Neural crest cell (in vitro differentiated cells): ENCODE measurements around the gene MMP28. TPM values are rescaled to one million over a fixed set of nuclear protein-coding genes. Genes with fewer than 3 reads are reported as not detected.

Experiments
- DNase-seq: peaks from one replicate; pipeline ENCODE4 v3.0.0; 2021; ENCODE audit warnings: low read depth, mixed read lengths, low spot score
- H3K27ac Mint-ChIP-seq: one replicate; pipeline ENCODE4 v1.8.0; 2021; ENCODE audit warnings: mild to moderate bottlenecking, mixed read lengths; ENCODE audit not compliant: unreplicated experiment
- H3K27me3 Mint-ChIP-seq: 2 replicates; pipeline ENCODE4 v1.8.0; 2021; ENCODE audit warnings: low read depth, mild to moderate bottlenecking, mixed read lengths
- H3K36me3 Mint-ChIP-seq: 2 replicates; pipeline ENCODE4 v1.8.0; 2021; ENCODE audit warnings: low read depth, mild to moderate bottlenecking, mixed read lengths
- H3K4me1 Mint-ChIP-seq: 2 replicates; pipeline ENCODE4 v1.8.0; 2021; ENCODE audit warnings: mixed read lengths
- H3K4me3 Mint-ChIP-seq: one replicate; pipeline ENCODE4 v1.8.0; 2021; ENCODE audit warnings: mild to moderate bottlenecking, mixed read lengths
- H3K9me3 Mint-ChIP-seq: 2 replicates; pipeline ENCODE4 v1.8.0; 2021; ENCODE audit warnings: mixed read lengths
- CTCF ChIP-seq: fragments of 200-600 bp; sonication (generic); conservative IDR thresholded peaks from 2 replicates; pipeline ENCODE4 v1.5.0; 2021; ENCODE audit warnings: antibody characterized with exemption, mild to moderate bottlenecking
- total RNA-seq: library from RNA; stranded (reverse); gene quantifications from 2 replicates; pipeline ENCODE4 v1.2.1, GENCODE V29; 2021

MMP28 gene
- total RNA-seq, 1 donor from 2014 or later, result 0.68 TPM

- peaks cover 16% of the 10 kb centered on the region for H3K27me3 Mint-ChIP-seq
- no peak for TF ChIP-seq CTCF
- H3K27ac Mint-ChIP-seq, result no peak overlapping the region
- H3K4me1 Mint-ChIP-seq, result peaks cover 18% of the 10 kb centered on the region
- H3K36me3 Mint-ChIP-seq, result no peaks in the 10 kb centered on the region
- H3K9me3 Mint-ChIP-seq, result no peaks in the 10 kb centered on the region
- H3K4me3 Mint-ChIP-seq, result no peak overlapping the region
- DNase-seq, result no peak
Measured at GRCh38 chr17:35778641-35779196, 16.7 kb downstream of the MMP28 start.

GRCh38 chr17:35775583-35775982 is 19.9 kb downstream of the MMP28 start:
- Mint-ChIP-seq H3K27me3 (no peaks in the 10 kb centered on the region), H3K27ac (peak overlapping the region; percentile 35), H3K4me3 (no peak overlapping the region), H3K9me3 (no peaks in the 10 kb centered on the region), H3K4me1 (peaks cover 30% of the 10 kb centered on the region), H3K36me3 (no peaks in the 10 kb centered on the region)
- DNase-seq, result no peak
- no peak for TF ChIP-seq CTCF

- Mint-ChIP-seq H3K9me3 (no peaks in the 10 kb centered on the region), H3K27ac (no peak overlapping the region), H3K4me1 (peaks cover 30% of the 10 kb centered on the region), H3K4me3 (no peak overlapping the region), H3K36me3 (no peaks in the 10 kb centered on the region), H3K27me3 (no peaks in the 10 kb centered on the region)
- DNase-seq, result no peak
- TF ChIP-seq CTCF, result no peak
Measured at GRCh38 chr17:35775039-35775438, 20.4 kb downstream of the MMP28 start.

- no peak for DNase-seq
- Mint-ChIP-seq H3K27ac (peak overlapping the region; percentile 98), H3K27me3 (no peaks in the 10 kb centered on the region), H3K4me1 (peaks cover 30% of the 10 kb centered on the region), H3K4me3 (no peak overlapping the region), H3K36me3 (no peaks in the 10 kb centered on the region), H3K9me3 (no peaks in the 10 kb centered on the region)
- TF ChIP-seq CTCF, result no peak
Measured at GRCh38 chr17:35774499-35774898, 20.9 kb downstream of the MMP28 start.

GRCh38 chr17:35773679-35774425 is 21.6 kb downstream of the MMP28 start:
- no peak for TF ChIP-seq CTCF
- Mint-ChIP-seq H3K4me1 (peaks cover 30% of the 10 kb centered on the region), H3K27me3 (no peaks in the 10 kb centered on the region), H3K4me3 (no peak overlapping the region), H3K9me3 (no peaks in the 10 kb centered on the region), H3K27ac (peak overlapping the region; percentile 98), H3K36me3 (no peaks in the 10 kb centered on the region)
- no peak for DNase-seq
